Fibroblast of villous mesenchyme (primary cell): Measurements from ENCODE around the gene TBX19. TPM values are rescaled to one million over a fixed set of nuclear protein-coding genes. Genes with fewer than 3 reads are reported as not detected.

Experiments
- DNase-seq: peaks from one replicate; pipeline ENCODE4 v3.0.0-alpha.2; 2010; ENCODE audit warnings: low read depth
- H3K4me3 ChIP-seq: 2 replicates; pipeline ENCODE4 v1.5.1; 2011; ENCODE audit warnings: low read depth, mild to moderate bottlenecking, low read length
- total RNA-seq: library from RNA; depleted of rRNA; stranded (reverse); fragments of >200 nt; gene quantifications from 2 replicates; pipeline ENCODE4 v1.2.3, GENCODE V29; 2012
- TF ChIP-seq, protein P1 (sequence below): IDR thresholded peaks from 2 replicates; pipeline ENCODE4 v1.5.1; 2012; ENCODE audit warnings: low read depth, mild to moderate bottlenecking, low read length; ENCODE audit not compliant: insufficient read depth

Gene TBX19
- total RNA-seq, 1 donor, result 0.86 TPM

DNA sequence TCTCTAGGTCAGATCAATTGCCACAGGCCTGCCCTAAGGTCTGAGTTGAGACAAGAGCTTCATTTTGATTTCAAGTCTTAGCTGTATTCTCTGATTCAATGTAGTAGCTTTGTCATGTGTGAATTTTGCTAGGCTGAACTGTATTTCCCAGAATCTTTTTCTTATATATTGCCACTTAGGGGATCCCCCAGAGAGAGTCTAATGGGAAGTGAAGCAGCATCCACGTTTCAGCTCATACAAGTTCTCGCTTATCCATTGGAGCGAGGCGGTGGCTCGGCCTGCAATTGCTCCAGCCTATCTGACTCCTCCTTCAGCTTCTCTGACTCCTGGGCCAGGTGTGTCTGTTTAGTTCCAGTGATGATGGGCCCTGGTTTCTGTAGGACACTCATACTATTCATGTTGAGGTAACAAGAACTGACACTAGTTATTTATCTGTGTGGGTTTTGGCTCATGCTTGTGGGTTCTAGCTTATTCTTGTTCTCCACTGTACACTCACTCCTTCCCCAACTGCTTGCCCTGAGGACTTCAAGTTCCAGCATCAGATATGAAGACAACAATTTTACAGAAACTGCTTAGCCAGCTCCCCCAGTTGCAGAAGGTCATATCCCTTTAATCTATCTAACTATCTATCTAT, 48.2 kb downstream of the TBX19 start:
- no peak overlapping the region for H3K4me3 ChIP-seq
- no peak for DNase-seq
- TF ChIP-seq, protein P1, sequence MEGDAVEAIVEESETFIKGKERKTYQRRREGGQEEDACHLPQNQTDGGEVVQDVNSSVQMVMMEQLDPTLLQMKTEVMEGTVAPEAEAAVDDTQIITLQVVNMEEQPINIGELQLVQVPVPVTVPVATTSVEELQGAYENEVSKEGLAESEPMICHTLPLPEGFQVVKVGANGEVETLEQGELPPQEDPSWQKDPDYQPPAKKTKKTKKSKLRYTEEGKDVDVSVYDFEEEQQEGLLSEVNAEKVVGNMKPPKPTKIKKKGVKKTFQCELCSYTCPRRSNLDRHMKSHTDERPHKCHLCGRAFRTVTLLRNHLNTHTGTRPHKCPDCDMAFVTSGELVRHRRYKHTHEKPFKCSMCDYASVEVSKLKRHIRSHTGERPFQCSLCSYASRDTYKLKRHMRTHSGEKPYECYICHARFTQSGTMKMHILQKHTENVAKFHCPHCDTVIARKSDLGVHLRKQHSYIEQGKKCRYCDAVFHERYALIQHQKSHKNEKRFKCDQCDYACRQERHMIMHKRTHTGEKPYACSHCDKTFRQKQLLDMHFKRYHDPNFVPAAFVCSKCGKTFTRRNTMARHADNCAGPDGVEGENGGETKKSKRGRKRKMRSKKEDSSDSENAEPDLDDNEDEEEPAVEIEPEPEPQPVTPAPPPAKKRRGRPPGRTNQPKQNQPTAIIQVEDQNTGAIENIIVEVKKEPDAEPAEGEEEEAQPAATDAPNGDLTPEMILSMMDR, result no peak

DNA sequence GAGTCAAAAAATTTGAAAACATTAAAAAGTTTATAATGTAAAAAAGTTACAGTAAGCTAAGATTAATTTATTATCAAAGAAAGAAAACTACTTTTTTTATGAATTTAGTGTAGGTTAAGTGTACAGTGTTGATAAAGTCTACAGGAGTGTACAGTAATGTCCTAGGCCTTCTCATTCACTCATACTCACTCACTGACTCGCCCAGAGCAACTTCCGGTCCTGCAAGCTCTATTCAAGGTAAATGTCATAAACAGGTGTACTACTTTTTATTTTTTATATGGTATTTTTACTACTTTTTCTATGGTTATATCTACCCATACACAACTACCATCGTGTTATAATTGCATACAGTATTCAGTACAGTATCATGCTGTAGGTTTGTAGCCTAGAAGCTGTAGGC, 49.6 kb downstream of the TBX19 start:
- no peak for DNase-seq
- H3K4me3 ChIP-seq, result no peak overlapping the region
- TF ChIP-seq, protein P1, result no peak

DNA sequence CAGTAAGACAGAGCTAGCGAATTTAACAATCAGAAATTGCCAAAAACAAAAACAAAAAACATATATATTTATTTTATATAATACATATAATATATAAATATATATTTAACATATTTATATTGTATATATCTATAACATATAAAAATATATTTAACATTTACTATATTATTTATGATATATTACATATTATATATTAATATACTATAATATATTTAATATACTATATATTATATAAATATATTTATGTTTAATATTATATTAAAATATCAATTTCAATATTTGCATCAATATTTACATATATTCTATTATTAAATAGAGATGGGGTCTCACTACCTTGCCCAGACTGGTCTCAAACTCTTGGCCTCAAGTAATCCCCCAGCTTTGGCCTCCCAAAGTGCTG, 50.9 kb downstream of the TBX19 start:
- TF ChIP-seq, protein P1, result no peak

DNA sequence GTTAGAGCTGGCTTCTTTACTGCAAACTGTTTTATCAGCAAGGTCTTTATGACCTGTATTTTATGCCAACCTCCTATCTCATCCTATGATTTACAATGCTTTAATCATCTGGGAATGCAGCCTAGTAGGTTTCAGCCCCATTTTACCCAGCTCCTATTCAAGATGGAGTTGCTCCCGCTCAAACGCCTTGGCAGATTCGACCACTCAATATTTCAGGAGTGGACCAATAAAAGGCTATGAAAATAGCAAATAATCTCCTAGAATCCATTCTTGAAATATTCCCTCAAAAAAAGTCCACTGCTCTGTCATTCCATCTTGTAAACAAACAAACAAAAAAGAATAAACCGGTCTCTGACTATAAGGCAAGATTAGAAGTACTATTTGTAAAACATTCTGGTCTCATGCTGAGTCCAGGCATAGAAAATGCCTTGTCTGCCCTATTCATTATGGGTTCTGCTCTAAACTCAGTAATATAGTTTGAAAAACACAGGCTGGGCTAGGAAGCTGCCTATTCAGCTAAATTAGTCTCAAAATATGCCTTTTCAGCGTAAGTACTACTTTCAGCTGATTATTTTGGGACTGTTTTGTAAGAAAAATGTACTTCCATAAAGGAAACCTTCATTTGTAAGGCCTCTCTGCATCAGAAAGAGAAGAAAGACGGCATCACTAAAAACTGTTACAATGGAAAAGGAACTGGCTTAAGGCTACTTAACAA, 53.0 kb downstream of the TBX19 start:
- no peak for DNase-seq
- TF ChIP-seq, protein P1, result no peak
- no peak overlapping the region for H3K4me3 ChIP-seq

More for the DNA sequence above, 50.9 kb downstream of the TBX19 start:
- no peak for DNase-seq
- no peak overlapping the region for H3K4me3 ChIP-seq

DNA sequence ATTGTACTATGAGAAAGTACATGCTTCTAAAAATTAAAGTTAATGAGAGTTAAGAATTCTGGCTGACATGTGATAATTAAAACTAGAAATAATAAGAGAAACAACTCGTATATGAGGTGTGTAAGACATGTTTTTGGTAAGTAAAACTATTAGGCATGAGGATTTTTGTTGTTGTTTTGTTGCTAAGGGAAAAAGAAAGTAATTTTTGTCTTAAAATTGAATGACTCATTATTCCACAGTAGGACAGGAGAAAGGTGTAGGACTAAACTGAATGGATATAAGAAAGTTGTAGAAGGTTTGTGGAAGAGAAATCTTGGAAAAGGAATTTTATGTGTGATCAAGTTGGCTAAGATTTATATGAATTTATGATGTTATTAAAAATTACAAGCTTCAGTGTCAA, 54.8 kb downstream of the TBX19 start:
- H3K4me3 ChIP-seq, result no peak overlapping the region
- TF ChIP-seq, protein P1, result no peak
- DNase-seq, result peak; percentile 18

DNA sequence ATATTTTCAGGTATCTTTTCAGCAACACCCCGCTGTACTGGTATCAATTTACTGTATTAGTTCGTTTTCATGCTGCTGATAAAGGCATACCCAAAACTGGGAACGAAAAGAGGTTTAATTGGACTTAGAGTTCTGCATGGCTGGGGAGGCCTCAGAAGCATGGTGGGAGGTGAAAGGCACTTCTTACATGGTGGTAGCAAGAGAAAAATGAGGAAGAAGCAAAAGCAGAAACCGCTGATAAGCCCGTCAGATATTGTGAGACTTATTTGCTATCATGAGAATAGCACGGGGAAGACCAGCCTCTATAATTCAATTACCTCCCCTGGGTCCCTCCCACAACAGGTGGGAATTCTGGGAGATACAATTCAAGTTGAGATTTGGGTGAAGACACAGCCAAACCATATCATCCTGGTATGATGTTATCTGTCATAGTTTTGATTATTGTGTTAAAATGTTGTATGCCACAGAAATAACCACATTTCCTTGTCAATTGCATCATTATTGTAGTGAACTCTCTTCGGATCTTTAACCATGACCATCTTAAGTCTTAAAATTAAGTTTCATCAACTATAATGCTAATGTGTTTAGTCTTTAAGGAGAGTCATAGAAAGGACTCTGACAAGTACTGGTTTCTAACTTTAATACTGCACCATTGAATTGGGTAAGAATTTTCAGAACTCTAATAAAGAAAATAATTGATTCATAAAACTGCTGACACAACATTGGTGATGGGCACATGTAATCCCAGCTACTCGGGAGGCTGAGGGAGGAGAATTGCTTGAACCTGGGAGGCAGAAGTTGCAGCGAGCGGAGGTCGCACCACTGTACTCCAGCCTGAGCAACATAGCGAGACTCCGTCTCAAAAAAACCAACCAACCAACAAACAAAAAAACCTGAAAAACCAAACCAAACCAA, 58.2 kb downstream of the TBX19 start:
- no peak for DNase-seq
- H3K4me3 ChIP-seq, result no peak overlapping the region
- TF ChIP-seq, protein P1, result no peak
